Measurements from ENCODE around the gene CALD1.

The CALD1 gene

GRCh38 chr7:134828361-134828760 lies 48.9 kb downstream of the CALD1 start:
- no peak for FAIRE-seq

GRCh38 chr7:134829380-134829986 lies 50.0 kb downstream of the CALD1 start:
- FAIRE-seq = no peak

DNA sequence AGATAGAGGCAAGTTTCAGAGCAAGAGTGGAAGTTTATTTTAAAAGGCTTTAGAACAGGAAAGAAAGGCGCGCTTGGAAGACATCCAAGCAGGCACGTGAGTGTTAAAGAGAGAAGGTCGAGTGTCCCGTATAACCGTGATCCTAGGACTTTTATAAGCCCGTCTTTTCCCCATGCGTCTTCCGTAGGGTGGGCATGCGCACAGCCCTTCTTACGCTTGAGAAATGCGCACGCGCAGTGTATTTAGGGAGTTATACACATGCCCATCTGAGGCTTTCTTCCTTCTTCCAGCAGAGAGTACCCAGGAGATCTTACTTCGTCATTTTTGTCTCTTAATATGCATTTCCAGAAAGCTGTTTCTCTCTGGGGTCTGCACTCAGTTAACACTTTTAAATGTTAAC lies 52.4 kb downstream of the CALD1 start:
- no peak for FAIRE-seq

DNA sequence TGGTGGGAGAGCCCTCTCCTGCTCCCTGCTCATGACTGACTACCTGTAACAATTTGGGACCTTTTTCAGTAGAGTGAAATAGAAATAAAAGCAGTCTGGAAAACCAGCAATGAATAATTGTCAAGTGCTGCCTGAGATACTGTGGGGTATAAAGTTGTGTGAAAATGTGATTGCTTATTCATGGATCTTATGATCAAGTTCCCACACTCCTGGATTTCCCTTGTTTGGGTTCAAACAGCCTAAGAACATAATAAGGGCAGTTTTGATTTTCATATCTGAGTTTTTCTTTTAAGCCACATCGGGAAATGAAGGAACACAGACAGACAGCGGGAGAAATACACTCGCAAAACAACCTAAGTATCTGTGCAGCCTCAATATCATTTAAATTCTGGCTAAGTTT lies 52.9 kb downstream of the CALD1 start:
- no peak for FAIRE-seq

- FAIRE-seq = no peak
Measured at GRCh38 chr7:134834689-134835462, 55.4 kb downstream of the CALD1 start.

DNA sequence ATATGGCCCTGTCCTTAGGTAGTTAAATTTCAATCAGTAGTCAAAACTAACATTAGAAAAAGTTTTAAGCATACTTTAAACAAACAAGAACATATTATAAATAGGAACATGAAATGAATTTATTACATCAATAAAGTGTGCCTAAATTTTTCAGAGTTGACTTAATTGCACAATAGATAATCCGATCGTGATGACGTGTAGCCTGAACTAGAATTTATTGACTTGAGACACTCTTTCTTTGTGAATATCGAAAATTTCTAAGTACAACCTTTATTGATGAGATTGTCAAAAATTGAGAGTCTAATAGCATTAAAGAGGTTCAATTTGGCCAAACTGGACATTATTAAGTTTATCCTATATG lies 56.0 kb downstream of the CALD1 start:
- peak; percentile 79 for FAIRE-seq

- no peak for FAIRE-seq
Measured at GRCh38 chr7:134836447-134836846, 57.0 kb downstream of the CALD1 start.

DNA sequence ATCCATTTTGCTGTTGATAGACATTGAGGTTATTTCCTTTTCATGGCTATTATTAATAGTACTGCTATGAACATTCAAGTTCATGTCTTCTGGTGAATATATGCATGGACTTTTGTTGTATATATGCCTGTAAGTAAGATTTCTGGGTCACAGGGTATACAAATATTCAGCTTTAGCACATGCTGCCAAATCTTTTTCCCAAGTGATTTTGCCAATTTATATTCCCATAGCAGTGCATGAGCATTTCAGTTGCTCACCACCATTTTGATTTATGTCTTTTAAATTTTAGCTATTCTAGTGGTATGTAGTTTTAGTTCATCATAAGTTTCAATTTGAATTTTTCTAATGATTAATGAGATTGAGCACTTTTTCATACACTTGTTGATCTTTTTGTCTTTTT lies 59.9 kb downstream of the CALD1 start:
- FAIRE-seq = no peak

DNA sequence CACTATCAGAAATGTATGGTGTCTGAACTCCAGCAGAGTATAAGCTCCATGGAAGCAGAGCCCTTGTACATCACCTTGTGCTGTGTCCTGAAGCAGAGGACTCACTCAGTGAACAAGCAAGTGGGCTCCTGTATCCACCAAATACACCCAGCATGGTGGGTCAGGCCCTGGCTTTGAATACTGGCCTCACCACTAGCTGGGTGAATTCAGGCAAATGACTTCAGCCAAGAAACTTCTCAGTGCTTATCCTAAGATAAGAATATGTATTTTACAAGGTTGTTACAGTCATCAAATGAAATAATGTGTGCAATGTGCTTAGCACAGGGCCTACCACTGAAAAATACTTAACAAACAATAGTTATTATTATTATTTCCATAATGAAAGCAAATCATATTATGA lies 62.6 kb downstream of the CALD1 start:
- no peak for FAIRE-seq

- FAIRE-seq = no peak
Measured at GRCh38 chr7:134842886-134843430, 63.5 kb downstream of the CALD1 start.

DNA sequence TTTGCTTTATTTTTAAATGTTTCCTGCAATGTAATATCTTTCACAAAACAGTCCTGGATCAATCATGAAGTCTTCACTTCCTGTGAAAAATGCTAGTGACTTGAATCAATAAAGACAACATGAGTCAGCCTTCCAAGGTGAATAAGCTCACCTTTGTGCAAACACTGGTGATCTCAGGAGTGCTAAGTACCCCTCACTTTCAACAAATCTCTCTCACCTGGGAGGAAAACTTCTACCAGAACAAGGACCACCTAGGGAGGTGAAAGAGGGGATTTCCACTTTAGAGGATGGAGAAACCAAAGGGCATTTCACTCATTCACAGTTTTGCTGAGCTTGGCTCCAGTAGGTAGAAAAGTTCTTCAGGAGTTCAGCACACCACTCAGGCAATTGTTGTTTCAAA lies 64.8 kb downstream of the CALD1 start:
- FAIRE-seq = no peak

- no peak for FAIRE-seq
Measured at GRCh38 chr7:134845461-134845860, 66.0 kb downstream of the CALD1 start.

DNA sequence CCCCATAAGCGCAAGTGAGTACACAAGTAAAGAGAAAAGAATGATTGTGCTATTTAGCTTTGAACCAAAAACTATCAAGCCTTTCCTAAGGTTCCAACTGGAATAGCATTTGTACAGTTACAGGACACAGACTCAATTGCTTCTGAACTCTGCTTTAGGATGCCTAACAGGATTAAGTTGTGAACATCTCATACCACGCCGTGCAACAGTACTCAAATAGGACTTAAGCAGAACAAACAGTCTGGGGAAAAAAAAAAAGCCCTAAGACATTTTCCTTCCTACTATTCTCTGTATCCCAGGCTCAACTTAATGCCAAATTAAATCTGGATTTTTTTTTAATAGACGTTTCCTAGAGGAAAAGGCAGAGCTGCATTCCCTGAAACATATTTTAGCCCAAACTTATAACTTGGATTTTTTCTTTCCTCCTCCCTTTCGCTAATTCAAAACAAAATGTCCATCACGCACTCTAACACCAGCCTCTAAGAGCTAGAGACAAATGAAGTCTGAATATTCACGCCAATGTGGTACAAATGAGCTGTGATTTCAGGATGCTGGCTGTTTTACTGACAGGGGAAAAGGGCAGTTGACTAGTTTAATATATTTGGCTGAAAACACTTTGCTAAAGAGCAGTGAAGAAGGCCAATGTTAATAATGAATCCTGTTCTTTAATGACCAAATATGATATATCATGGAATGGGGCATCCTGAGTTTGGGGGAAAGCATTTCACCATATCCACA lies 68.6 kb downstream of the CALD1 start:
- no peak for FAIRE-seq

DNA sequence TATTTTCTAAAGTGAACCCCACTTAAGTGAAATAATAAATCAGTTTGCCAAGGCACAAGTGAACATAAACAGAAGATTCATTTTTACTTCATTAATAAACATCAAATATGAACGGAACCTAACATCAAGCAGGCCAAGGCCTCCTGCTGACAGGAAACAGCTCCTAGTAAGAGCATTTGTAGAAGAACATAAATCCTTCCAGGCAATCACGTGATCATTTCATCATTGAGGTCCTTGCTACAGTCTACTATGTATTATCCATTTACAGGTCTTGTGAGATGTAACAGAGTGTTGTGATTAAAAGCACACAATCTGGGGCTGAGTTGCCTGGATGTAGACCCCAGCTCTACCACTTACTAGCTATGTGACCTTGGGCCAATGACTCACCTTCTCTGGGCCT lies 70.6 kb downstream of the CALD1 start:
- FAIRE-seq = no peak

- no peak for FAIRE-seq
Measured at GRCh38 chr7:134851141-134851540, 71.7 kb downstream of the CALD1 start.

GRCh38 chr7:134852625-134853024 lies 73.2 kb downstream of the CALD1 start:
- peak; percentile 73 for FAIRE-seq

GRCh38 chr7:134854816-134855215 lies 75.4 kb downstream of the CALD1 start:
- FAIRE-seq = no peak

DNA sequence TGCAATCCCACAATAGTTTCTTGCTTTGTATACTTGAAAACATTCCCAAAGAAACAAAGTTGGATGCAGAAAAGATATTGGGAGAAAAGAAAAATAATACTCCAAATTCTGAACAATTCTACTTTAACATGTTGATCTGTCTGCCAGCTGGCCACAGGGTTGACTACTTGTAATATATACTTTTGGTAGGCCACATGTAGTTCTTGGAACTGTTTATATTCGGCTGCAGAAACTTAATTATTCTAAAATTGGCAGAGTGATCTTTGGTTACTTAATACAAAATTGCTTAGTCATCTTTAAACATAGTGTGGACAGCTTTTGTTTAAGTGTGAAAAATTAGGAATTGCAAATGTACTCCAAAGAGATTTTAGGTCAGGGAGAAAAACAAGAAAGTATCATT lies 76.0 kb downstream of the CALD1 start:
- FAIRE-seq = no peak

- no peak for FAIRE-seq
Measured at GRCh38 chr7:134856091-134856490, 76.7 kb downstream of the CALD1 start.

GRCh38 chr7:134856691-134857090 lies 77.3 kb downstream of the CALD1 start:
- no peak for FAIRE-seq

GRCh38 chr7:134857958-134858357 lies 78.5 kb downstream of the CALD1 start:
- FAIRE-seq = no peak

- FAIRE-seq = no peak
Measured at GRCh38 chr7:134859783-134860182, 80.3 kb downstream of the CALD1 start.

DNA sequence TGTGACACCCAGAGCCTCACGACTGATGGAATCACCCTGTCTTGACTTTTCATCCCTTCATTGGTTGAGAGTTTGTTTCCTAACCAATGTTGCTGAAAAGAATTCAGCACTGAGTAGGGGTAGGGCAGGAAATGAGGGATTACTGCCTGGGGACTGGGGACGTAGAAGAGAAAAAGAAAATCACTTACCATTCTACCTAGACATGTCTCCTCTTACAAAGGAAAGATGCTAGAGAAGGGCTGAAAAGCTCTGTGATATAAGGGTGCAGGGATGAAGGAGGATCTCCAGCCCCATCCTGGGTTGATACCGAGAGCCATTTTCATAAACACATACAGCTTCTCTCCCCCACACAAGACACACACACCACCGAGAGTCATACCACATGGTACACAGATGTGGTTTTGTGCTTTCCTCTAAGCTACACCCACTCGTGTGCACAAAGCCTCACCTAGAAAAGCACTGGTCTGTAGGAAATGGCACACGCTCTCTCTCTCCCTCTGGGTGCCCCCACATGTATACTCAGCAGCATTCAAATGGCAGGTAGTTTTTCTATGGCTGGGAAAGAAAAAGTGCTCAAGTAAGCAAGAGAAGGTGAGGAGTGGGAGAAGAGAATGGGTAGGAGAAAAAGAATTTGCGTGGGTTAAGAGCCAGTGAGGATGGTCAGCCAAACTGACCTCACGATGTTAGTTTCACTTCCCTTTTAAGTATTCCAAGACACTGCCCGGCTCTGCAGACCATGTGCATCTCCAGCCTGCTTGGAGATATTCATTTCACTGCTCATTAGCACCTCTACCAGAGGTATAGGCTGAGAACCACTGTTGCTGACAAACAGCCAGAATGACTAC lies 85.8 kb downstream of the CALD1 start:
- no peak for FAIRE-seq
